GM06990 (cell line): Measurements from ENCODE around the gene BRPF1.

Experiments used
- DNase-seq: peaks from one replicate; pipeline ENCODE4 v3.0.0-alpha.2; 2011; ENCODE audit not compliant: insufficient read length; ENCODE audit errors: extremely low read depth
- H3K27me3 ChIP-seq: replicated peaks from 2 replicates; pipeline ENCODE4 v1.6.0; 2011; ENCODE audit warnings: low read length; ENCODE audit not compliant: control insufficient read depth, insufficient read depth
- H3K36me3 ChIP-seq: 2 replicates; pipeline ENCODE4 v1.5.1; 2011; ENCODE audit warnings: low read length; ENCODE audit not compliant: control insufficient read depth, insufficient read depth
- H3K4me3 ChIP-seq: replicated peaks from 2 replicates; pipeline ENCODE4 v1.5.1; 2011; ENCODE audit warnings: low read depth, mild to moderate bottlenecking, control low read depth, low read length
- CTCF ChIP-seq: IDR thresholded peaks from 2 replicates; pipeline ENCODE4 v1.5.1; 2011; ENCODE audit warnings: low read length, control low read depth, mild to moderate bottlenecking, inconsistent platforms; ENCODE audit not compliant: insufficient read depth, poor library complexity, severe bottlenecking

Gene BRPF1

GRCh38 chr3:9730657-9731205, 804 bp upstream of the BRPF1 start:
- peaks cover 10% of the 10 kb centered on the region for H3K36me3 ChIP-seq
- no peak for DNase-seq
- H3K27me3 ChIP-seq, result no peaks in the 10 kb centered on the region; the same call in 1 of the 2 replicates
- no peak for TF ChIP-seq CTCF
- H3K4me3 ChIP-seq, result peak overlapping the region; percentile 95

GRCh38 chr3:9732080-9732739, 675 bp downstream of the BRPF1 start:
- peak overlapping the region; percentile 95 for H3K4me3 ChIP-seq
- DNase-seq, result peak; percentile 55
- TF ChIP-seq CTCF, result no peak

GRCh38 chr3:9732740-9733115, 1.2 kb downstream of the BRPF1 start:
- no peaks in the 10 kb centered on the region for H3K27me3 ChIP-seq
- peaks cover 17% of the 10 kb centered on the region for H3K36me3 ChIP-seq
- no peak for DNase-seq
- peak overlapping the region; percentile 95 for H3K4me3 ChIP-seq
- TF ChIP-seq CTCF, result no peak

More at GRCh38 chr3:9732080-9732739, 675 bp downstream of the BRPF1 start:
- Histone ChIP-seq H3K27me3 (no peaks in the 10 kb centered on the region), H3K36me3 (peaks cover 15% of the 10 kb centered on the region)

- no peak for DNase-seq
- H3K27me3 ChIP-seq, result no peaks in the 10 kb centered on the region
- H3K36me3 ChIP-seq, result peaks cover 45% of the 10 kb centered on the region
- no peak overlapping the region for H3K4me3 ChIP-seq
- no peak for TF ChIP-seq CTCF
Measured at GRCh38 chr3:9736831-9737230, 5.3 kb downstream of the BRPF1 start.

GRCh38 chr3:9739181-9739580, 7.6 kb downstream of the BRPF1 start:
- H3K4me3 ChIP-seq, result no peak overlapping the region
- no peak for DNase-seq
- peaks cover 61% of the 10 kb centered on the region for H3K36me3 ChIP-seq
- no peaks in the 10 kb centered on the region for H3K27me3 ChIP-seq
- TF ChIP-seq CTCF, result no peak

- Histone ChIP-seq H3K36me3 (peaks cover 67% of the 10 kb centered on the region), H3K27me3 (no peaks in the 10 kb centered on the region), H3K4me3 (no peak overlapping the region)
- TF ChIP-seq CTCF, result no peak
- DNase-seq, result no peak
Measured at GRCh38 chr3:9742560-9742959, 11.0 kb downstream of the BRPF1 start.
